Measurements from ENCODE around the gene GAGE12H.
"Not testable (repeated sequence)": the region's sequence is repeated elsewhere in the genome, so short reads cannot be mapped to it uniquely, and the experiment has no call there.

GAGE12H gene

GRCh38 chrX:49579649-49580048 lies at the start of gene GAGE12H:
Gene GAGE12H (plus strand): TSS chrX:49579949. CDS start chrX:49581104, 1,155 bp downstream.
- not testable (repeated sequence) for H3K27me3 ChIP-seq (ENCODE audit: control insufficient read depth, insufficient read depth, low read length); H3K27ac ChIP-seq (ENCODE audit: low read depth, low read length); H3K36me3 ChIP-seq (ENCODE audit: control insufficient read depth, insufficient read depth, low read length); H3K9ac ChIP-seq (ENCODE audit: low read length); H3K4me3 ChIP-seq (ENCODE audit: low read depth, low read length); H3K9me3 ChIP-seq (ENCODE audit: control insufficient read depth, insufficient read depth, low read depth, low read length); H3K4me1 ChIP-seq (ENCODE audit: control insufficient read depth, insufficient read depth, low read length)

DNA sequence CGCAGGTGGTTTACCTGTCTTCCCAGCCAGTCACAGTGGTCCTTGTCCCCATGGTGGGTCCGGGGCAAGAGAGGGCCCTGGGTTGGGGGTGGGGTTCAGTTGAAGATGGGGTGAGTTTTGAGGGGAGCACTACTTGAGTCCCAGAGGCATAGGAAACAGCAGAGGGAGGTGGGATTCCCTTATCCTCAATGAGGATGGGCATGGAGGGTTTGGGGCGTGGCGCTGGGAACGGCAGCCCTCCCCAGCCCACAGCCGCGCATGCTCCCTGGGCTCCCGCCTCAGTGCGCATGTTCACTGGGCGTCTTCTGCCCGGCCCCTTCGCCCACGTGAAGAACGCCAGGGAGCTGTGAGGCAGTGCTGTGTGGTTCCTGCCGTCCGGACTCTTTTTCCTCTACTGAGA lies 47.9 kb upstream of the GAGE12H start, which contains the start of gene GAGE12C:
Gene GAGE12C (plus strand): TSS at position 301 of the 400 bp plus-strand sequence. CDS start 1,155 bp downstream, outside the sequence.
- not testable (repeated sequence) for H3K36me3 ChIP-seq (ENCODE audit: control insufficient read depth, insufficient read depth, low read length); H3K27me3 ChIP-seq (ENCODE audit: control insufficient read depth, insufficient read depth, low read length); H3K4me1 ChIP-seq (ENCODE audit: control insufficient read depth, insufficient read depth, low read length); H3K9me3 ChIP-seq (ENCODE audit: control insufficient read depth, insufficient read depth, low read depth, low read length); H3K4me3 ChIP-seq (ENCODE audit: low read depth, low read length); H3K9ac ChIP-seq (ENCODE audit: low read length); H3K27ac ChIP-seq (ENCODE audit: low read depth, low read length)

- not testable (repeated sequence) for H3K36me3 ChIP-seq (ENCODE audit: control insufficient read depth, insufficient read depth, low read length); H3K4me3 ChIP-seq (ENCODE audit: low read depth, low read length); H3K27me3 ChIP-seq (ENCODE audit: control insufficient read depth, insufficient read depth, low read length); H3K9me3 ChIP-seq (ENCODE audit: control insufficient read depth, insufficient read depth, low read depth, low read length); H3K9ac ChIP-seq (ENCODE audit: low read length); H3K4me1 ChIP-seq (ENCODE audit: control insufficient read depth, insufficient read depth, low read length); H3K27ac ChIP-seq (ENCODE audit: low read depth, low read length)
These were observed 38.3 kb upstream of the GAGE12H start, which contains the start of gene GAGE12D for GRCh38 chrX:49541433-49541832. Gene GAGE12D (plus strand): TSS chrX:49541733. CDS start chrX:49542888, 1,155 bp downstream.

DNA sequence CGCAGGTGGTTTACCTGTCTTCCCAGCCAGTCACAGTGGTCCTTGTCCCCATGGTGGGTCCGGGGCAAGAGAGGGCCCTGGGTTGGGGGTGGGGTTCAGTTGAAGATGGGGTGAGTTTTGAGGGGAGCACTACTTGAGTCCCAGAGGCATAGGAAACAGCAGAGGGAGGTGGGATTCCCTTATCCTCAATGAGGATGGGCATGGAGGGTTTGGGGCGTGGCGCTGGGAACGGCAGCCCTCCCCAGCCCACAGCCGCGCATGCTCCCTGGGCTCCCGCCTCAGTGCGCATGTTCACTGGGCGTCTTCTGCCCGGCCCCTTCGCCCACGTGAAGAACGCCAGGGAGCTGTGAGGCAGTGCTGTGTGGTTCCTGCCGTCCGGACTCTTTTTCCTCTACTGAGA lies 28.8 kb upstream of the GAGE12H start, which contains the start of gene GAGE12E:
Gene GAGE12E (plus strand): TSS at position 301 of the 400 bp plus-strand sequence. CDS start 1,155 bp downstream, outside the sequence.
- not testable (repeated sequence) for H3K27ac ChIP-seq (ENCODE audit: low read depth, low read length); H3K9me3 ChIP-seq (ENCODE audit: control insufficient read depth, insufficient read depth, low read depth, low read length); H3K36me3 ChIP-seq (ENCODE audit: control insufficient read depth, insufficient read depth, low read length); H3K4me1 ChIP-seq (ENCODE audit: control insufficient read depth, insufficient read depth, low read length); H3K9ac ChIP-seq (ENCODE audit: low read length); H3K27me3 ChIP-seq (ENCODE audit: control insufficient read depth, insufficient read depth, low read length); H3K4me3 ChIP-seq (ENCODE audit: low read depth, low read length)

GRCh38 chrX:49560542-49560941 lies 19.2 kb upstream of the GAGE12H start, which contains the start of gene GAGE12F:
Gene GAGE12F (plus strand): TSS chrX:49560842. CDS start chrX:49561997, 1,155 bp downstream.
- H3K27me3 ChIP-seq (ENCODE audit: control insufficient read depth, insufficient read depth, low read length); H3K27ac ChIP-seq (ENCODE audit: low read depth, low read length); H3K4me1 ChIP-seq (ENCODE audit: control insufficient read depth, insufficient read depth, low read length); H3K36me3 ChIP-seq (ENCODE audit: control insufficient read depth, insufficient read depth, low read length); H3K4me3 ChIP-seq (ENCODE audit: low read depth, low read length); H3K9ac ChIP-seq (ENCODE audit: low read length); H3K9me3 ChIP-seq (ENCODE audit: control insufficient read depth, insufficient read depth, low read depth, low read length): not testable (repeated sequence)

DNA sequence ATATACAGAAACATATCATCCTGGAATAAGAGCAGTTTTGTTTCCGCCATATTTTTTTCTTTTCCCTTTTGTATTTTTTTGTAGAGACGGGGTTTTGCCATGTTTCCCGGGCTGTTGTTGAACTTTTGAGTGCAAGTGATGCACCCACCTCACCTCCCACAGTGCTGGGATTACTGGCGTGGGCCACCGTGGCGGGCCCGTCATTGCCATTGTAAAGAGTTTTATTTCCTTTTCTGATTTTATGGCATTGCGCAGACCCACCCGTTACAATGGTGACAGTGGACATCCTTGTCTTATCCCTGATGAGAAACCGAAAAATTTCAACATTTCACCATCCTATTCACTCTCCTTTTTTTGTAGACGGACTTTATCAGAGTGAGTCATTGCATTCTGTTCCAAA lies 11.0 kb upstream of the GAGE12H start:
- not testable (repeated sequence) for H3K36me3 ChIP-seq (ENCODE audit: control insufficient read depth, insufficient read depth, low read length); H3K27me3 ChIP-seq (ENCODE audit: control insufficient read depth, insufficient read depth, low read length); H3K9ac ChIP-seq (ENCODE audit: low read length); H3K4me1 ChIP-seq (ENCODE audit: control insufficient read depth, insufficient read depth, low read length); H3K9me3 ChIP-seq (ENCODE audit: control insufficient read depth, insufficient read depth, low read depth, low read length); H3K4me3 ChIP-seq (ENCODE audit: low read depth, low read length); H3K27ac ChIP-seq (ENCODE audit: low read depth, low read length)

- not testable (repeated sequence) for H3K27me3 ChIP-seq (ENCODE audit: control insufficient read depth, insufficient read depth, low read length); H3K9ac ChIP-seq (ENCODE audit: low read length); H3K4me3 ChIP-seq (ENCODE audit: low read depth, low read length); H3K9me3 ChIP-seq (ENCODE audit: control insufficient read depth, insufficient read depth, low read depth, low read length); H3K27ac ChIP-seq (ENCODE audit: low read depth, low read length); H3K36me3 ChIP-seq (ENCODE audit: control insufficient read depth, insufficient read depth, low read length); H3K4me1 ChIP-seq (ENCODE audit: control insufficient read depth, insufficient read depth, low read length)
These were observed 10.6 kb upstream of the GAGE12H start for GRCh38 chrX:49569152-49569551.

GRCh38 chrX:49570100-49570499 lies 9.6 kb upstream of the GAGE12H start, which contains the start of gene GAGE12G:
Gene GAGE12G (plus strand): TSS chrX:49570400. CDS start chrX:49571555, 1,155 bp downstream.
- not testable (repeated sequence) for H3K4me3 ChIP-seq (ENCODE audit: low read depth, low read length); H3K9ac ChIP-seq (ENCODE audit: low read length); H3K36me3 ChIP-seq (ENCODE audit: control insufficient read depth, insufficient read depth, low read length); H3K27me3 ChIP-seq (ENCODE audit: control insufficient read depth, insufficient read depth, low read length); H3K4me1 ChIP-seq (ENCODE audit: control insufficient read depth, insufficient read depth, low read length); H3K27ac ChIP-seq (ENCODE audit: low read depth, low read length); H3K9me3 ChIP-seq (ENCODE audit: control insufficient read depth, insufficient read depth, low read depth, low read length)

- not testable (repeated sequence) for H3K9me3 ChIP-seq (ENCODE audit: control insufficient read depth, insufficient read depth, low read depth, low read length); H3K36me3 ChIP-seq (ENCODE audit: control insufficient read depth, insufficient read depth, low read length); H3K4me3 ChIP-seq (ENCODE audit: low read depth, low read length); H3K9ac ChIP-seq (ENCODE audit: low read length); H3K4me1 ChIP-seq (ENCODE audit: control insufficient read depth, insufficient read depth, low read length); H3K27ac ChIP-seq (ENCODE audit: low read depth, low read length); H3K27me3 ChIP-seq (ENCODE audit: control insufficient read depth, insufficient read depth, low read length)
These were observed 9.4 kb downstream of the GAGE12H start, which contains the start of gene GAGE2A for GRCh38 chrX:49589196-49589595. Gene GAGE2A (plus strand): TSS chrX:49589496. CDS start chrX:49590651, 1,155 bp downstream.

GRCh38 chrX:49589769-49590478 lies 10.2 kb downstream of the GAGE12H start:
- H3K9ac ChIP-seq (ENCODE audit: low read length); H3K36me3 ChIP-seq (ENCODE audit: control insufficient read depth, insufficient read depth, low read length); H3K4me1 ChIP-seq (ENCODE audit: control insufficient read depth, insufficient read depth, low read length); H3K27ac ChIP-seq (ENCODE audit: low read depth, low read length); H3K27me3 ChIP-seq (ENCODE audit: control insufficient read depth, insufficient read depth, low read length); H3K9me3 ChIP-seq (ENCODE audit: control insufficient read depth, insufficient read depth, low read depth, low read length); H3K4me3 ChIP-seq (ENCODE audit: low read depth, low read length): not testable (repeated sequence)

- H3K9ac ChIP-seq (ENCODE audit: low read length); H3K4me1 ChIP-seq (ENCODE audit: control insufficient read depth, insufficient read depth, low read length); H3K4me3 ChIP-seq (ENCODE audit: low read depth, low read length); H3K36me3 ChIP-seq (ENCODE audit: control insufficient read depth, insufficient read depth, low read length); H3K27ac ChIP-seq (ENCODE audit: low read depth, low read length); H3K27me3 ChIP-seq (ENCODE audit: control insufficient read depth, insufficient read depth, low read length); H3K9me3 ChIP-seq (ENCODE audit: control insufficient read depth, insufficient read depth, low read depth, low read length): not testable (repeated sequence)
These were observed 10.7 kb downstream of the GAGE12H start for GRCh38 chrX:49590488-49590887.
